Fibroblast of villous mesenchyme (primary cell): Measurements from ENCODE around the gene HSD17B2. TPM values are rescaled to one million over a fixed set of nuclear protein-coding genes. Genes with fewer than 3 reads are reported as not detected.

ENCODE experiments used
- DNase-seq: peaks from one replicate; pipeline ENCODE4 v3.0.0-alpha.2; 2010; ENCODE audit warnings: low read depth
- H3K4me3 ChIP-seq: 2 replicates; pipeline ENCODE4 v1.5.1; 2011; ENCODE audit warnings: low read depth, mild to moderate bottlenecking, low read length
- CTCF ChIP-seq: IDR thresholded peaks from 2 replicates; pipeline ENCODE4 v1.5.1; 2012; ENCODE audit warnings: low read depth, mild to moderate bottlenecking, low read length; ENCODE audit not compliant: insufficient read depth
- total RNA-seq: library from RNA; depleted of rRNA; stranded (reverse); fragments of >200 nt; gene quantifications from 2 replicates; pipeline ENCODE4 v1.2.3, GENCODE V29; 2012

Gene HSD17B2
- total RNA-seq, 1 donor = 9.5 TPM

GRCh38 chr16:82071421-82071820 is 36.4 kb downstream of the HSD17B2 start:
- H3K4me3 ChIP-seq = no peak overlapping the region
- no peak for DNase-seq
- TF ChIP-seq CTCF = no peak

GRCh38 chr16:82072313-82072712 is 37.3 kb downstream of the HSD17B2 start:
- no peak overlapping the region for H3K4me3 ChIP-seq
- no peak for TF ChIP-seq CTCF
- DNase-seq = no peak

- no peak overlapping the region for H3K4me3 ChIP-seq
- TF ChIP-seq CTCF = no peak
- DNase-seq = no peak
These were observed 39.0 kb downstream of the HSD17B2 start for GRCh38 chr16:82074019-82074558.

- no peak overlapping the region for H3K4me3 ChIP-seq
- no peak for DNase-seq
- no peak for TF ChIP-seq CTCF
These were observed 43.1 kb downstream of the HSD17B2 start for GRCh38 chr16:82078125-82078524.

GRCh38 chr16:82079892-82080291 is 44.8 kb downstream of the HSD17B2 start:
- no peak overlapping the region for H3K4me3 ChIP-seq
- DNase-seq = no peak
- TF ChIP-seq CTCF = no peak

GRCh38 chr16:82081264-82081663 is 46.2 kb downstream of the HSD17B2 start:
- DNase-seq = no peak
- TF ChIP-seq CTCF = no peak
- H3K4me3 ChIP-seq = no peak overlapping the region

GRCh38 chr16:82082097-82082496 is 47.0 kb downstream of the HSD17B2 start:
- H3K4me3 ChIP-seq = no peak overlapping the region
- no peak for DNase-seq
- TF ChIP-seq CTCF = no peak
